Prostate gland (tissue), 2 donors: ENCODE results near the gene ZMAT5.

Source experiments
- CTCF ChIP-seq, 4 experiments: fragments of 200-600 bp in 2 of 4; fragments of 450-650 bp in 2 of 4; sonication (generic) in 2 of 4; IDR thresholded peaks; 1 replicate in 3 of 4; 2 replicates in 1 of 4; pipeline ENCODE4 v1.5.1; 2016 to 2019; ENCODE audit warnings: antibody characterized with exemption in 4 of 4, mild to moderate bottlenecking in 2 of 4, moderate library complexity in 2 of 4
- POLR2AphosphoS5 ChIP-seq: sonication (generic); formaldehyde crosslinking; IDR thresholded peaks from one replicate; pipeline ENCODE4 v1.6.1; 2017; ENCODE audit warnings: antibody characterized with exemption

- no peak for TF ChIP-seq CTCF (IDR thresholded peaks at IDR 0.05)
- TF ChIP-seq POLR2AphosphoS5: no peak
Observed at GRCh38 chr22:29801796-29802195, 35.0 kb upstream of the ZMAT5 start.
